Measurements from ENCODE around the gene BMP5. TPM values are rescaled to one million over a fixed set of nuclear protein-coding genes. Genes with fewer than 3 reads are reported as not detected.

Gene BMP5
- total and polyA plus RNA-seq, 4 donors: 0.42 to 0.92 (median 0.65) TPM

DNA sequence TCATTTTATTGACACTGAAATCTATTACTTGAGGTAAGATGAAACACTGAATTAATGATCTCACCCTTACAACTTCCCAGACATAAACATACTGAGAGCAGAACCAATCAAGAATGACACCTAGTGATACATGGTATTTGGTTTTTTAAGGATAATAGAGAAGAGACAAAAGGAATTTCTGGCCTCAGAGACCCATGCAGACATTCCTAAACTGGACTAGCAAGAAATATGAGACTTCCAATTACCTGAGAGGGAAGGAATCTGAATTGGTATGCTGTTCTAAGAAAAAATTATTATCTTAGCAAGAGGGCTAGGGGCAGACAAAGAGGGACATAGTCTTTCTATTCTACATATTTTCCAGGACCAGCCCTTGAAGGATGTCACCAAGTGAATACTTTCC, 141.1 kb downstream of the BMP5 start:
- no peaks in the 10 kb centered on the region for H3K9me3 ChIP-seq (ENCODE audit: control insufficient read depth in 4 of 4, low read length in 3 of 4)
- H3K36me3 ChIP-seq (ENCODE audit: control insufficient read depth in 4 of 4, insufficient read depth in 3 of 4, low read depth in 1 of 4, low read length in 3 of 4): no peaks in the 10 kb centered on the region
- no peak for TF ChIP-seq NR2F2 (IDR thresholded peaks at IDR 0.05)
- TF ChIP-seq HNF4A (conservative IDR thresholded peaks at IDR 0.05): no peak
- DNase-seq (ENCODE audit: low spot score): no peak
- no peak overlapping the region for H3K9ac ChIP-seq (ENCODE audit: low read depth in 1 of 2, low read length in 2 of 2)
- H3K27me3 ChIP-seq (ENCODE audit: control insufficient read depth in 4 of 4, insufficient read depth in 4 of 4, low read length in 3 of 4): no peaks in the 10 kb centered on the region
- H3K27ac ChIP-seq (ENCODE audit: low read depth in 1 of 2, low read length in 2 of 2): no peak overlapping the region
- no peaks in the 10 kb centered on the region for H3K4me1 ChIP-seq (ENCODE audit: control insufficient read depth in 4 of 4, insufficient read depth in 4 of 4, low read length in 3 of 4)
- no peak overlapping the region for H3K4me3 ChIP-seq (ENCODE audit: low read depth in 1 of 3, low read length in 3 of 3)

DNA sequence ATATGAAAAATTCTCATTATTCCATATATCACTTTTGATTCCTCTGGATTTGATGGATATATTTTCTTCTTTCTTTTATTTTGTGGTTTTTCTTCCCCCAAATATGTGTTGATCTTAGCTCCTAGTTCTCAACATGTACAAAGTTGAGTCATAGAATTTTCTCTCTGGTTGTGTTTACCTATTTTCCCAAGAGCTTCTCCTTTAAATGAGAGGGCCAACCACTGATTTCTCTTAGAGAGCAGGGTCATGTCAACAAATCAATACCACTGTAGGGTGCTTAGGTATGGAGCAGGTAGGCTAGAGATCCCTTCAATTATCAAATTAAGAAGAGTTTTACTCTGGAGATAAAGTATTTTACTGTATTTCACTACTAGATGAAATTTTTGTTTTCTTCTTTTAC, 145.7 kb downstream of the BMP5 start:
- Histone ChIP-seq H3K4me1 (ENCODE audit: control insufficient read depth in 4 of 4, insufficient read depth in 4 of 4, low read length in 3 of 4) (no peaks in the 10 kb centered on the region), H3K9me3 (ENCODE audit: control insufficient read depth in 4 of 4, low read length in 3 of 4) (no peaks in the 10 kb centered on the region), H3K36me3 (ENCODE audit: control insufficient read depth in 4 of 4, insufficient read depth in 3 of 4, low read depth in 1 of 4, low read length in 3 of 4) (no peaks in the 10 kb centered on the region), H3K4me3 (ENCODE audit: low read depth in 1 of 3, low read length in 3 of 3) (no peak overlapping the region), H3K27me3 (ENCODE audit: control insufficient read depth in 4 of 4, insufficient read depth in 4 of 4, low read length in 3 of 4) (no peaks in the 10 kb centered on the region), H3K9ac (ENCODE audit: low read depth in 1 of 2, low read length in 2 of 2) (no peak overlapping the region), H3K27ac (ENCODE audit: low read depth in 1 of 2, low read length in 2 of 2) (no peak overlapping the region)
- TF ChIP-seq GABPA (IDR thresholded peaks at IDR 0.05 in 1 of 2, conservative IDR thresholded peaks at IDR 0.05 in 1 of 2) (no peak), NR2F2 (IDR thresholded peaks at IDR 0.05) (no peak), JUND (IDR thresholded peaks at IDR 0.05) (no peak), CTCF (IDR thresholded peaks at IDR 0.05; ENCODE audit: low read depth, low read length, missing input control) (no peak), SP1 (IDR thresholded peaks at IDR 0.05) (no peak), HNF4G (IDR thresholded peaks at IDR 0.05) (no peak)
- TF ChIP-seq, protein P1, sequence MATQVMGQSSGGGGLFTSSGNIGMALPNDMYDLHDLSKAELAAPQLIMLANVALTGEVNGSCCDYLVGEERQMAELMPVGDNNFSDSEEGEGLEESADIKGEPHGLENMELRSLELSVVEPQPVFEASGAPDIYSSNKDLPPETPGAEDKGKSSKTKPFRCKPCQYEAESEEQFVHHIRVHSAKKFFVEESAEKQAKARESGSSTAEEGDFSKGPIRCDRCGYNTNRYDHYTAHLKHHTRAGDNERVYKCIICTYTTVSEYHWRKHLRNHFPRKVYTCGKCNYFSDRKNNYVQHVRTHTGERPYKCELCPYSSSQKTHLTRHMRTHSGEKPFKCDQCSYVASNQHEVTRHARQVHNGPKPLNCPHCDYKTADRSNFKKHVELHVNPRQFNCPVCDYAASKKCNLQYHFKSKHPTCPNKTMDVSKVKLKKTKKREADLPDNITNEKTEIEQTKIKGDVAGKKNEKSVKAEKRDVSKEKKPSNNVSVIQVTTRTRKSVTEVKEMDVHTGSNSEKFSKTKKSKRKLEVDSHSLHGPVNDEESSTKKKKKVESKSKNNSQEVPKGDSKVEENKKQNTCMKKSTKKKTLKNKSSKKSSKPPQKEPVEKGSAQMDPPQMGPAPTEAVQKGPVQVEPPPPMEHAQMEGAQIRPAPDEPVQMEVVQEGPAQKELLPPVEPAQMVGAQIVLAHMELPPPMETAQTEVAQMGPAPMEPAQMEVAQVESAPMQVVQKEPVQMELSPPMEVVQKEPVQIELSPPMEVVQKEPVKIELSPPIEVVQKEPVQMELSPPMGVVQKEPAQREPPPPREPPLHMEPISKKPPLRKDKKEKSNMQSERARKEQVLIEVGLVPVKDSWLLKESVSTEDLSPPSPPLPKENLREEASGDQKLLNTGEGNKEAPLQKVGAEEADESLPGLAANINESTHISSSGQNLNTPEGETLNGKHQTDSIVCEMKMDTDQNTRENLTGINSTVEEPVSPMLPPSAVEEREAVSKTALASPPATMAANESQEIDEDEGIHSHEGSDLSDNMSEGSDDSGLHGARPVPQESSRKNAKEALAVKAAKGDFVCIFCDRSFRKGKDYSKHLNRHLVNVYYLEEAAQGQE (IDR thresholded peaks at IDR 0.05): no peak
- no peak for DNase-seq (ENCODE audit: low spot score)

GRCh38 chr6:55726144-55726543, 149.2 kb downstream of the BMP5 start:
- Histone ChIP-seq H3K27me3 (ENCODE audit: control insufficient read depth in 4 of 4, insufficient read depth in 4 of 4, low read length in 3 of 4) (no peaks in the 10 kb centered on the region), H3K9ac (ENCODE audit: low read depth in 1 of 2, low read length in 2 of 2) (no peak overlapping the region), H3K36me3 (ENCODE audit: control insufficient read depth in 4 of 4, insufficient read depth in 3 of 4, low read depth in 1 of 4, low read length in 3 of 4) (no peaks in the 10 kb centered on the region), H3K9me3 (ENCODE audit: control insufficient read depth in 4 of 4, low read length in 3 of 4) (no peaks in the 10 kb centered on the region), H3K27ac (ENCODE audit: low read depth in 1 of 2, low read length in 2 of 2) (no peak overlapping the region), H3K4me1 (ENCODE audit: control insufficient read depth in 4 of 4, insufficient read depth in 4 of 4, low read length in 3 of 4) (no peaks in the 10 kb centered on the region), H3K4me3 (ENCODE audit: low read depth in 1 of 3, low read length in 3 of 3) (no peak overlapping the region)
- DNase-seq (ENCODE audit: low spot score): no peak
- TF ChIP-seq JUND (IDR thresholded peaks at IDR 0.05) (no peak), RAD21 (IDR thresholded peaks at IDR 0.05) (no peak), HNF4G (IDR thresholded peaks at IDR 0.05) (no peak), HNF4A (conservative IDR thresholded peaks at IDR 0.05) (no peak), RXRA (IDR thresholded peaks at IDR 0.05) (no peak), NR2F2 (IDR thresholded peaks at IDR 0.05) (no peak), GABPA (IDR thresholded peaks at IDR 0.05 in 1 of 2, conservative IDR thresholded peaks at IDR 0.05 in 1 of 2) (no peak)
- TF ChIP-seq, protein P2, sequence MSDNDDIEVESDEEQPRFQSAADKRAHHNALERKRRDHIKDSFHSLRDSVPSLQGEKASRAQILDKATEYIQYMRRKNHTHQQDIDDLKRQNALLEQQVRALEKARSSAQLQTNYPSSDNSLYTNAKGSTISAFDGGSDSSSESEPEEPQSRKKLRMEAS (IDR thresholded peaks at IDR 0.05): no peak
- TF ChIP-seq, protein P3, sequence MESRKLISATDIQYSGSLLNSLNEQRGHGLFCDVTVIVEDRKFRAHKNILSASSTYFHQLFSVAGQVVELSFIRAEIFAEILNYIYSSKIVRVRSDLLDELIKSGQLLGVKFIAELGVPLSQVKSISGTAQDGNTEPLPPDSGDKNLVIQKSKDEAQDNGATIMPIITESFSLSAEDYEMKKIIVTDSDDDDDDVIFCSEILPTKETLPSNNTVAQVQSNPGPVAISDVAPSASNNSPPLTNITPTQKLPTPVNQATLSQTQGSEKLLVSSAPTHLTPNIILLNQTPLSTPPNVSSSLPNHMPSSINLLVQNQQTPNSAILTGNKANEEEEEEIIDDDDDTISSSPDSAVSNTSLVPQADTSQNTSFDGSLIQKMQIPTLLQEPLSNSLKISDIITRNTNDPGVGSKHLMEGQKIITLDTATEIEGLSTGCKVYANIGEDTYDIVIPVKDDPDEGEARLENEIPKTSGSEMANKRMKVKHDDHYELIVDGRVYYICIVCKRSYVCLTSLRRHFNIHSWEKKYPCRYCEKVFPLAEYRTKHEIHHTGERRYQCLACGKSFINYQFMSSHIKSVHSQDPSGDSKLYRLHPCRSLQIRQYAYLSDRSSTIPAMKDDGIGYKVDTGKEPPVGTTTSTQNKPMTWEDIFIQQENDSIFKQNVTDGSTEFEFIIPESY (IDR thresholded peaks at IDR 0.05): no peak
- 66% methylated on average over 1 of the region's 1 CpG for WGBS

All from liver (tissue), 9 donors.